ENCODE measurements around the gene TNFRSF17. TPM values are rescaled to one million over a fixed set of nuclear protein-coding genes. Genes with fewer than 3 reads are reported as not detected.

TNFRSF17 gene
- total and polyA plus RNA-seq, 2 of the 13 experiments (the other 11 are each of a cell fraction or from before 2014, with no cell fraction given): not detected

- TF ChIP-seq FOXK2 (IDR thresholded peaks at IDR 0.05) (no peak), ZUFSP (CRISPR knock-in tag; IDR thresholded peaks at IDR 0.05; ENCODE audit: borderline replicate concordance) (no peak), IKZF1 (IDR thresholded peaks at IDR 0.05) (no peak), MYNN (CRISPR knock-in tag; IDR thresholded peaks at IDR 0.05; ENCODE audit: low read depth) (no peak), SMARCC2 (IDR thresholded peaks at IDR 0.05) (peak; percentile 53; the same call in 1 of the 2 replicates), TMF1 (CRISPR knock-in tag; IDR thresholded peaks at IDR 0.05; ENCODE audit: low read depth) (no peak), ZNF607 (CRISPR knock-in tag; IDR thresholded peaks at IDR 0.05; ENCODE audit: borderline replicate concordance) (0 out of 2 replicates have a peak, but pooled peaks have one; percentile 3), RERE (CRISPR knock-in tag; IDR thresholded peaks at IDR 0.05; ENCODE audit: low read depth) (no peak), BRF2 (CRISPR knock-in tag; IDR thresholded peaks at IDR 0.05) (no peak), SNAI1 (CRISPR knock-in tag; IDR thresholded peaks at IDR 0.05; ENCODE audit: borderline replicate concordance) (no peak), ZNF460 (CRISPR knock-in tag; IDR thresholded peaks at IDR 0.05; ENCODE audit: borderline replicate concordance) (no peak), ZNF766 (CRISPR knock-in tag; IDR thresholded peaks at IDR 0.05; ENCODE audit: borderline replicate concordance) (no peak; the same call in 1 of the 2 replicates), NR3C1 (CRISPR knock-in tag; IDR thresholded peaks at IDR 0.05) (no peak), FOXO4 (CRISPR knock-in tag; conservative IDR thresholded peaks at IDR 0.05) (no peak), NFE2L1 (CRISPR knock-in tag; IDR thresholded peaks at IDR 0.05; ENCODE audit: borderline replicate concordance) (no peak), ELF4 (CRISPR knock-in tag; IDR thresholded peaks at IDR 0.05; ENCODE audit: borderline replicate concordance) (no peak), ZNF776 (CRISPR knock-in tag; IDR thresholded peaks at IDR 0.05) (no peak)
Measured at GRCh38 chr16:11916524-11917285, 48.3 kb upstream of the TNFRSF17 start (continued).

All from HepG2 (cell line).